Liver (tissue), 3 donors: ENCODE measurements around the gene ATP11A.

Experiments
- ATF3 ChIP-seq: IDR thresholded peaks from 2 replicates; pipeline ENCODE4 v1.6.1; 2016; ENCODE audit warnings: antibody characterized with exemption
- SP1 ChIP-seq: IDR thresholded peaks from 2 replicates; pipeline ENCODE4 v1.6.1; 2018; ENCODE audit warnings: antibody characterized with exemption, mild to moderate bottlenecking
- TF ChIP-seq, protein P1 (sequence below): fragments of 150-350 bp; IDR thresholded peaks from 2 replicates; pipeline ENCODE4 v1.5.1; 2017; ENCODE audit warnings: improper control_type of control experiment, low read depth, low read length; ENCODE audit not compliant: missing input control
- donor health status: healthy.
- donor health status: healthy.

DNA sequence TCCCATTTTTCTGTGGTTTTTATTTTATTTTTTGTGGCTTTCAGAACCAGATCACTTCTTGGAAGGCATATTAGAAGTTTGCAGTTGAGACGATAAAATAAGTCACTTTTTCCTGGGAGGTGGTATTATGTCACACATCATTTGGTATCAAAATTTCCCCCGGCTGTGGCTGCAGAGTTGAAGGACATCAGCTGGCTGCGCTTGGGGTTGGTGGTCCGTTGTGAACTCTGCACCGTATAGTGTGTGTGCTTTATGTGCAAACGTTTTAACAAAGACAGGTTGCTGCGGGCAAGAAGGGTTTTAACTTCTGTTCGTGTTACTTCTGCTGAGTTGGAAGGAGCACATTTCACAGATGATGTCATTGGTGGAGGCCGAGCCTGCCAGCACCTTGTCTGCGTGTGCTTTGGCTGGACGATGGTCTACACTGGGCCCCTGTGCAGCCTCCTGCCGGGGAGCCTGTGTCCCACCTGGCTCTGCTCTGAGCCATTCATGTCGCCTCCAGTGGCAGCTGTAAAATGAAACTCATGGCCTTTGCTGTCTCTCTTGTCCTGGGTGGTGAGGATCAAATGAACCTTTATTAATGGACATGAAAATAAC, 9.6 kb downstream of the ATP11A start:
- TF ChIP-seq, protein P1, sequence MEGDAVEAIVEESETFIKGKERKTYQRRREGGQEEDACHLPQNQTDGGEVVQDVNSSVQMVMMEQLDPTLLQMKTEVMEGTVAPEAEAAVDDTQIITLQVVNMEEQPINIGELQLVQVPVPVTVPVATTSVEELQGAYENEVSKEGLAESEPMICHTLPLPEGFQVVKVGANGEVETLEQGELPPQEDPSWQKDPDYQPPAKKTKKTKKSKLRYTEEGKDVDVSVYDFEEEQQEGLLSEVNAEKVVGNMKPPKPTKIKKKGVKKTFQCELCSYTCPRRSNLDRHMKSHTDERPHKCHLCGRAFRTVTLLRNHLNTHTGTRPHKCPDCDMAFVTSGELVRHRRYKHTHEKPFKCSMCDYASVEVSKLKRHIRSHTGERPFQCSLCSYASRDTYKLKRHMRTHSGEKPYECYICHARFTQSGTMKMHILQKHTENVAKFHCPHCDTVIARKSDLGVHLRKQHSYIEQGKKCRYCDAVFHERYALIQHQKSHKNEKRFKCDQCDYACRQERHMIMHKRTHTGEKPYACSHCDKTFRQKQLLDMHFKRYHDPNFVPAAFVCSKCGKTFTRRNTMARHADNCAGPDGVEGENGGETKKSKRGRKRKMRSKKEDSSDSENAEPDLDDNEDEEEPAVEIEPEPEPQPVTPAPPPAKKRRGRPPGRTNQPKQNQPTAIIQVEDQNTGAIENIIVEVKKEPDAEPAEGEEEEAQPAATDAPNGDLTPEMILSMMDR = no peak
- no peak for TF ChIP-seq SP1
- no peak for TF ChIP-seq ATF3
